Left forelimb (tissue), 1 donor: ENCODE results near the gene NEK4.

Experiments
- DNase-seq: peaks from one replicate; pipeline ENCODE4 v3.0.0-alpha.2; 2018; ENCODE audit warnings: low spot score

NEK4 gene

DNA sequence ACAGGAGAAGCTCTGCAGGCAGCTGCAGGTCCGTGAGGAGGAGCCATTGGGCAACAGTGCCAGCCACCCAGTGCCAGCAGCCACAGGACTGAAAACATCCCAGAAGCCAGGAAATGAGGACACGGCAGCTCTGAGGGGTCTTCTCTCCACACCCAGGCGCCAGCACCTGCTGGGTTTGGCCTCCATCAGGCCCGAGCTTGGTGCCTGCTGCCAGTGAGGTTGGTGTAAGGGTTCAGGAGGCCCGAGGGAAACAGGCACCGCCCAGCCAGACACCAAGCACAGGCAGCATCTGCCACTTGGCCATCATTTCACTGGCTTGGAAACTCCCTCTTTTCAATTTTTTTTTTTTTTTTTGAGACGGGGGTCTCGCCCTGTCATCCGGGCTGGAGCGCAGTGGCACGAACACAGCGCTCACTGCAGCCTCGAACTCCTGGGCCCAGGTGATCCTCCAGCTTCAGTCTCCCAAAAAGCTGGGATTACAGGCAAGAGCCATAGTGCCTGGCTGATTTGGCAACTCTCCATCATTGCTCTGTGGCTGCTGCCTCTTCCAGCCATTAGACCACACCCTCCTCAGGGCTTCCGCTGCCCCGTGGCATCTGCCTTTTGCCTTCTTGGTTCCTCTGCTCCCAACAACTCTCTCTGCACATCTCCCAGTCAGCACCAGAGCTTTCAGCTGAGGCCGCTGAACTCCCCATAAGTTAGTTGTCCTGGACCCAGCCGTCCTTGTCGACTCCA lies 22.4 kb upstream of the NEK4 start:
- DNase-seq, result no peak

DNA sequence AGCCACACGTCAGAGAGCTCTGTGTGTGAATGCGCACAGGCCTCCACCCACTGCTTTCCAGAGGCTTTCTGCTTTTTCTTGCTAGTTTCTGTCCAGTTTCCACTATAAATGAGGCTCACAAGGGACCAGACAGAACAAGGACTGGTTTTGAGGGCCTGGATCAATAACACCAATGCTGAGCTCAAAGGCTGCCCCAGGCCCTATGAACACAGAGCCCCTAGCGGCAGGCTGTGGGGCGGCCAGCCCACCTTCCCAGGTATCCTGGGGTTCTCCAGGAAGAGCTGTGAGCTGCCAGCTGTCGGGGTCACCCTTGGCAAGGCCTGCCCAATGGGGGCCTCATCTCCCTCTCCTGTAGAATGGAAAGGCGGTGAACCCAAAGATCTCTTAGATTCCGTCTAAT lies 21.7 kb upstream of the NEK4 start:
- DNase-seq, result no peak

DNA sequence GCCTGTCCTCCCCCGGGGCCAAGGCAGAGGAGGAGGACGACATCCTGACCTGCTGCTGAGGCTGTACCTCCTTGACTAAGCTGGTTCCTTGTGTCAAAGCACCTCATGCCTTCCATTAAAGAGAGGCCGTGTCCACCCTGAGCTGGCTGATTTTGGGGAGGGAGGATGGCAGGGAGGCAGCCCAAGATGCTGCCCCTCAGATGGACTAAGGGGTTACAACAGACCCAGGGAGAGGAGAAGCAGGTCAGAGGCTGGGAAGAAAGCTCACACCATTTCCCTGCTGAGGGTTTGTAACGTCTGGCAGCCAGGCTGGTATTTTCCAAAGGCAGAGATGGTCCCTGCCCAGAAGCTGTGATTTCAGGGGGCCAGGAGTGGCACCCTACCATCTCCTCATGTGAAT lies 21.2 kb upstream of the NEK4 start:
- no peak for DNase-seq

DNA sequence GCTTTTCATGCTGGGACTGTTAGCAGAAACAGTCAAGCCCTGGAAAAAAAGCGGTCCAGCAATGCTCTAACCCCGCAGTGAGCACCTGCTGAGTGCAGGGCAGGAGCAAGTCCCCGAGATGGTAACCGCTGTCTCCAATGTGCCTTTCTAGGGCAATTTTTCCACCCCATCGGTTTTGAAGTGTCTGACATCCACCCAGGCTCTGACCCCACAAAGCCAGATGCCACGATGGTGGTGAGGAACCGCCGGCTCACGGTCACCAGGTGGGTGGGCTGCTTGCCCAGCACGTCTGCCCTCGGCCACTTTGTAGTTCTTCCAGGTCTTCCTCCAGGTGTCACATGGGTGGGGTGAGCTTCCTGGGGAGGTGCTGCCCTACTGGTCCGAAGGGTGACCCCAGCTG lies 20.6 kb upstream of the NEK4 start:
- DNase-seq, result no peak

DNA sequence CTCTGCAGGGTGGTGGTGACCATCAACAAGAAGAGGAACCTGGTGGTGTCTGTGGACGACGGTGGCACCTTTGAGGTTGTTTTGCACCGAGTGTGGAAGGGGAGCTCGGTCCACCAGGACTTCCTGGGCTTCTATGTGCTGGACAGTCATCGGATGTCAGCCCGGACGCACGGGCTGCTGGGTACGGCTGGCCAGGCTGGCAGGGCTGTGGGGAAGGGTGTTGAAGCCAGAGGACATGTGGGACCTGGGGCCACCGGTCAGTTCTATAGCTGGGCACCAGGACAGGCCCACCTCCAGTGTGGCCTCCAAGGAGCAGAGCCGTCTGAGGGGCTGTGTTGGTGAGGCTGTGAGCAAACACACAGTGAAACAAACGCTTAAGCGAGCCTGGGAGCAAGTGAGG lies 20.0 kb upstream of the NEK4 start:
- no peak for DNase-seq

DNA sequence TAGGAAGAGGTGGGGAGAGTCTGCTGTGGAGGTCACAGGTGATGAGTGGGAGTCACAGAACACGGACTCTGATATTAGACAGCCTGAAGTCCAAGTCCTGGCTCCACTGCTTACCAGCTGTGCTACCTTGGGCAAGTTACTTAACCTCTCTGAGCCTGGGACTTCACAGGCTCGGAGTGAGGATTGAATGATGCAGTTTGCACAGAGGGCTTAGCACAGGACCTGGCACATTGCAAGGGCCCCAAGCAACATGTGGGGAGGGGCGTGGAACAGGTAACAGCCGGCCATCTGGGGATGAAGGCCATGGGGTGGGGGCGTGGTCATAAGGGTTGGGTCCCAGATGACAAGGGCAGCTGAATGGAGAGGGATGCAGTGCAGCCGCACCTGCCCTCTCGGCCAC lies 19.6 kb upstream of the NEK4 start:
- no peak for DNase-seq

DNA sequence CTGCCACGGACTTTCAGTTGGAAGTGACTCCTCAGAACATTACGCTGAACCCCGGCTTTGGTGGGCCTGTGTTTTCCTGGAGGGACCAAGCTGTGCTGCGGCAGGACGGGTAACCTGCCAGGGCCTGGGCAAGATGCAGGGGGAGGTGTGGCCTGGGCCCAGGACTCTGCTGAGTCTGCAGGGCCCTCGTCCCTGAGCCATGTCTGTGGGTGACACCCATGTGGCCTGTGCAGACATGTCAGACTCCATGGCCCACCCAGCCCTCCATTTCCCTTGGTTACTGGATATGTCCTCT lies 19.0 kb upstream of the NEK4 start:
- no peak for DNase-seq

DNA sequence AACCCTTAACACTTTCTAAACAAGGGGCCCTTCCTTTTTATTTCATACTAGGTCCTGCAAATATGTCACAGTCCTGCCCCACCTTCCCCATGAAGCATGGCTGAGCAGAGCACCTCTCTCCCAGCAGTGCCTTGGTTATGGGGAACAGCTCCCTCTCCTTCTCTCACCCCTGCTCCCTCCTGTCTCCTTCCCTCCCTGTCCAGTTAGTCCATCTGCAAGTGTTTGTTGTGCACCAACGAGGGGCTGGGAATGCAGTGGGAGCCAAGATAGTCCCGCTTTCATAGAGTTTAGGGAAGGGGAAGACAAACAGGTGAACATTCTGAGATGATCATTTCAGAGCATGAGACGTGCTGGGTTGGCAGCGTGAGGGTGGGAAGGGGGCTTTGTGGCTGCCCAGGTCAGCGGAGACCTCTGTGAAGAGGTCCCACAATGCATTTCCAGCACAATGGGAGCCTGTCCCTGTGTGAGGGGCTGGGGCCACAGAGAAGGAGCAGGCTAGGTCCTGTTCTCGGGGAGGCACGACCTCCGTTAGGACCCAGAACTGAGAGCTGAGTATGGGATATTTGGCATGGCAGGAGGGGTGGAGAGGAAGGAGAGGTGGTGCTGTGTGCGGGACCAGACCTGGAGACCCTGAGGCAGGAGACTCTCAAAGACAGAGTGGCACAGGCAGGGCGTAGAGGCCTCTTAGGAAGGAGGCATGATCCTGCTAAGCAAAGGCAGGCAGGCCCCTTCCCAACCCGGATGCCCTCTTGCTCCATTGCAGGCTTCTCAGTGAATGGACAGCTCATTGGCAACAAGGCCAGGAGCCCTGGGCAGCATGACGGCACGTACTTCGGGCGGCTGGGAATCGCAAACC lies 18.4 kb upstream of the NEK4 start:
- DNase-seq, result no peak

DNA sequence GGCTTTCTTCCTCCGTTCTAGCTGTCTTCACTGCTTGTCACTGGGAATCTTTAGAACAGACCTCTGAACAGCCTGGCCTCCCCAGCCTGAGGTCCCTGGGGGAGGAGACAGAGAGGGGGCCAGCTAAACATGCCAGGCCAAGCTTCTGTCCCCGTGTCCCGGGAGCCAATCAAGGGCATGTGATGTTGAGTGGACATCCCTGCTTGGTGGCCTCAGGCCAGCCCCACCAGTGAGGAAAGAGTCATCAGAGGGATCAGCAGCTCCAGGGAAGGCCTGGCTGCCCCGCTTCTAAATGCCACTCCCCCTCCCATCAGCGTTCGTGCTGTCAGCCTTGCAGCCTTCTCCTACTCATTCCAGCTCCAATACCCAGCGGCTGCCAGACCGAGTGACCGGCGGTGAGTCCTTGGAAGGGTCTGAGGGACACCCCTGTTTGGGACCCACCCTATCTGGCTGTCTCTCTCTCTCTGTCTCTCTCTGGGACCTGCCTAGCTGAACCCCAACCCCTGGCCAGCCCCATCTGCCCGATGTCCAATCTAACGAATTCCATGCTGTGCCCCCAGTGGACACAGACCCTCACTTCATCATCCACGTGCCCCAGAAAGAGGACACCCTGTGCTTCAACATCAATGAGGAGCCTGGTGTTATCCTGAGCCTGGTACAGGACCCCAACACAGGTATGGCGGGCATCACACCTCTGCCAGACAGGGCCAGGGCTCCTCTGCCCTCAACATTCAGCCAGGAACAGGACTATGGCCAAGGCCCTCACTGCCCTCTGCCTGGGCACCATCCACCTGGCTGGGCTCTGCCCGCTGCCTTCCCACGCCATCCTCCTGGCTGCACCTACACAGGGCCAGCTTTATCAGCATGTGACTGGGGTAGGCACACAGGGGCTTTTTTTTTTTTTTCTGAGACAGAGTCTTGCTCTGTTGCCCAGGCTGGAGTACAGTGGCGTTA lies 17.2 kb upstream of the NEK4 start:
- DNase-seq, result no peak

DNA sequence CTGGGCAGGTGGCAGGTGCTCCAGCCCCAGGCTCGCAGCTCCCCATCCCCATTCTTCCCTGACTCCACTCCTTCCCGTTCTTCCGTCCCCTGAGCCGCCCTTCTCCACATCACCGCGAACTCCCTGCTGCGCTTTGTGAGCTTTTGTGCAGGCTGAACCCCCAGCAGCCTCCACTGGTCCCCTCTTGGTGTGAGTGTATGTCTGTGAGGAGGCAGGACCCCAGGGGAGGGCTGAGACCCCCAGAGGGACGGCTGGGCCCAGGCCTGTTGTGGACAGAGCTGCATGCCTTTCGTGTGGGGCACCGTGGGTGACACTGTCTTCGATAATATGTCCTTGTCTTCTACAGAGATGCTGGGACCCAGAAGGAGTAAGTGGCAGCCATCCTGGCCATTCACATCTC lies 16.5 kb upstream of the NEK4 start:
- DNase-seq, result no peak

DNA sequence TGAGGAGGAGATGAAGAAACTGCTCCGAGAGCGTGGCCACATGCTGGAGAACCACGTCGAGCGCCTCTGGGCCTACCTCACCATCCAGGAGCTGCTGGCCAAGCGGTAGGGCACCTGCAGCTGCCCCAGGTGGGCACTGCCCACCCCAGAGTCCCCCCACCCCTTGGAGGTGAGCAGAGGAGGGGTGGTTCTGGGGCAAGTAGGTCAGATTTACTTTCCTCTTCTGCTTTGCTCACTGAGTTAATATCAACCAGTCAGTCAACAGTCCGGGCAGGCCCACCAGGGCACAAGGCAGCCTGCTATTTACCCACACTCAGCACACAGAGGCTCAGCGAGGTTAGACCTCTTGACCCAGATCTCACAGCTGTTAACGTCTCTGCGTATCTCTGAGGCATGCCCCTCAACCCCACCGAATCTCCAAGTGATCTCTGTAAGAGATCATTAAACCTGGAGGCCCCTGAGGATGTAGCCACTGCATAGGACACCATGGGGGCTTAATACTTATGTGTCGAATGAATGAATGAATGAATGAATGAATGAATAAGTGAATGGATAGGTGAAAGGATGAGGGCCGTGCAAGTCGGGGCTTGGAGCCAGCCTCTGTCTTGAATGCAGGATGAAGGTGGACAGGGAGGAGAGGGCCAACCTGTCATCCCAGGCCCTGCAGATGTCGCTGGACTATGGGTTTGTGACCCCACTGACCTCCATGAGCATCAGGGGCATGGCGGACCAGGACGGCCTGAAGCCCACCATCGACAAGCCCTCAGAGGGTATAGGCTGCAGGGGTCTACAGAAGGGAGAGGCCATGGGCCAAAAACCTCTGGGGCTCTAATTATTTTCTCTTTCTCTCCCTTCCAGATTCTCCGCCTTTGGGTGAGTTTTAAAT lies 15.8 kb upstream of the NEK4 start:
- DNase-seq, result no peak

DNA sequence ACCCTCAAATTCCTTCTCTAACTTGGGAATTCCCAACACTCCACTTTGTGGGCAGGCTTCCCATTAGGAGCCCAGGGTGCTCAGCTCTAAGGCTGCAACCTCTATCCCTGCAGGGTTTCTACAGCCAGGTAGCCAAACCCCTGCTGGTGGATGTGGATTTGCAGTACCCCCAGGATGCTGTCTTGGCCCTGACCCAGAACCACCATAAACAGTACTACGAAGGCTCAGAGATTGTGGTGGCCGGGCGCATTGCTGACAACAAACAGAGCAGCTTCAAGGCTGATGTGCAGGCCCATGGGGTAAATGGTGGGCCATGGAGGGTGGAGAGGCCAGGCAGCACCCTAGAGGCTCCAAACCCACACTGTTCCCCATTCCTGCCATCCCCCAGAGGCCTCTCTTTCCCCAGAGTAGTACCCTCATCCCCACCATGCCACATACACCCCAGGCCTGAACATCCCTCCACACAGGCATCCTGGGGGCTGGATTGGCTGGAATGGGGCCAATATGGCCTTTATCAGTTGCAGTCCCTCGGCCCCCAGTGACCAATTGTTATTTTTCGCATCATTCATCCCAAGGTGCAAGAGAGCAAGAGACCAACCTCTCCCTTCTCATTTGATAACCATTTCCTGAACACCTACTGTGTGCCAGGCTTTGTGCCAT lies 14.3 kb upstream of the NEK4 start:
- DNase-seq, result peak; percentile 46

DNA sequence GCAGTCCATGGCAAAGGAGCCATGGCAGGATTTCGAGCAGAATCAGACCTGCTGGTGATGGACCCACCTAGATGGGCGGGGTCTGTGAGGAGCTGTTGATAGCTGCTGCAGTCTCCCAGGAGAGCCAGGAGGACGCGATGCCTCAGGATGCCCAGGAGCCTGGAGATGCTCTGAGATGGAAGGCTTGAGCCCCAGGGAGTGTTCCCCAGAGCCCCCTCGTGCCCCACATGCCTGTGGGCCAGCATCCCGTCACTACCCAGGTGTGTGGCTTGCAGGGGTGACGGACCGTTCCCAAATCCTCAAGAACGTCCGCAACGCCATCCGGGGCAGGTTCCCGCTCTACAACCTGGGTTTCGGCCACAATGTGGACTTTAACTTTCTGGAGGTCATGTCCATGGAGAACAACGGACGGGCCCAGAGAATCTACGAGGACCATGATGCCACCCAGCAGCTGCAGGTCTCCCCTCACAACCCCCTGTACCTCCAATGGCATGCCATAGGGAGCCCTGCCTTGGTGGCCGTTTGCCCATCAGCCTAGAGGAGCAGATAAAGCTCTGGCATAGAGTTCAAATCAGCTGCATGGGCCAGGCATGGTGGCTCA lies 13.4 kb upstream of the NEK4 start:
- no peak for DNase-seq

DNA sequence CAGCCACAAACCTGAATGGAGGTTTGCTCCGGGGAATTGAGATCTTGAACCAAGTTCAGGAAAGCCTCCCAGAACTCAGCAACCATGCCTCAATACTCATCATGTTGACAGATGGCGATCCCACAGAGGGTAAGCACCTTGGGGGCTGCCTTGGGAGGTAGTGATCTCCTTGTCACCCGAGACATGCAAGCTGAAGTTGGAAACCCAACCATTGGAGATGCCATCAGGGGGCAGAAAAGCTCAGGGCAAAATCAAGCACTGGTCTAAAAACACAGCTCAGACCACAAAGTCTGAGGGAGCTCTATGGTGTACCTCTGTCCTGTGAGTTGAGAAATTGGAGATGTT lies 12.4 kb upstream of the NEK4 start:
- no peak for DNase-seq

DNA sequence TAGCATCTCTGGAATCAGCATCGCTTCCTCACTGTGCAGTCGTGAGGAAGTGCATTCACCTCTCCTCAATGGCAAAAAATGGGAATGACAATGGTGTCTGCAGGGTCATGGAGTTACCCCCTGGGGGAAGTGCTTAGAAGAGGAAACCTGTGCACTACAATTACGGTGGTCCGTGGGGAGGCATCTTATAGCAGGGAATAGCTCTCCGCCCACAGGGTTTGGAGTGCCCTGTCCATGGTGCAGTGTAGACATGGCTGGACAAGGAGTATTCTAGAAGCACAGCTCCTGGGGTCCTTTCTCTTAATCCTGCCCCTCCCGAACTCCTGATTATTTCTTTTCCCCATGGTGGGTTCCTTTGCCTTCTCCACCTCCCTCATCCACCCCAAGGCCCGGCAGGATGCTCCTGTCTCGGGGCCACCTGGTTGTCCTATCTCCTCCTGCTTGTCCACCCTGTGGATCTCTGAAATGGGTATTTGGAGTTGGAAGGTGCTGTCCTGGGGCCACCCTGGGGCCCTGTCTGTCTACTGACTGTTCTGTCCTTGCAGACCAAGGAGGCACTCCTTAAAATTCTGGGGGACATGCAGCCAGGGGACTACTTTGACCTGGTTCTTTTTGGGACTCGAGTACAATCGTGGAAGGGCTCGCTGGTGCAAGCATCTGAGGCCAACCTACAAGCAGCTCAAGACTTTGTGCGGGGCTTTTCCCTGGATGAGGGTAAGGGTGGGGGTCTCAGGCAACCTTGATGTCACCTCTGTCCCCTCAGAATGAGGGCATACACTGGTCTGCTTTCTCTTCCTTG lies 11.9 kb upstream of the NEK4 start:
- no peak for DNase-seq

DNA sequence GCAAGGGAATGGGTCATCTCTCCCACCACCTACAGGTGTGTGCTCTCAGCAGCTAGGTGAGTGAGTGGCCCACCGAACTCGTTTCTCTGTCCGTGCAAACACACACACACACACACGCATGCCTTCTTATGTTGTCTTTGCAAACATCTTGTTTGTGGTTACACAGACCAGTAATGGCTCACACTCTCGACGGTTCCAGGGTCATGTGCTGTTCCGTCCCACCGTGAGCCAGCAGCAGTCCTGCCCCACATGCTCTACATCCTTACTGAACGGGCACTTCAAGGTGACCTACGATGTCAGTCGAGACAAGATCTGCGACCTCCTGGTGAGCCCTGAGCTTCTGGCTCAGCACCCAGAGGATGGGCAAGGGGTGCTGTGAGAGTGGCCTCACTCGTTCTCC lies 11.0 kb upstream of the NEK4 start:
- no peak for DNase-seq

DNA sequence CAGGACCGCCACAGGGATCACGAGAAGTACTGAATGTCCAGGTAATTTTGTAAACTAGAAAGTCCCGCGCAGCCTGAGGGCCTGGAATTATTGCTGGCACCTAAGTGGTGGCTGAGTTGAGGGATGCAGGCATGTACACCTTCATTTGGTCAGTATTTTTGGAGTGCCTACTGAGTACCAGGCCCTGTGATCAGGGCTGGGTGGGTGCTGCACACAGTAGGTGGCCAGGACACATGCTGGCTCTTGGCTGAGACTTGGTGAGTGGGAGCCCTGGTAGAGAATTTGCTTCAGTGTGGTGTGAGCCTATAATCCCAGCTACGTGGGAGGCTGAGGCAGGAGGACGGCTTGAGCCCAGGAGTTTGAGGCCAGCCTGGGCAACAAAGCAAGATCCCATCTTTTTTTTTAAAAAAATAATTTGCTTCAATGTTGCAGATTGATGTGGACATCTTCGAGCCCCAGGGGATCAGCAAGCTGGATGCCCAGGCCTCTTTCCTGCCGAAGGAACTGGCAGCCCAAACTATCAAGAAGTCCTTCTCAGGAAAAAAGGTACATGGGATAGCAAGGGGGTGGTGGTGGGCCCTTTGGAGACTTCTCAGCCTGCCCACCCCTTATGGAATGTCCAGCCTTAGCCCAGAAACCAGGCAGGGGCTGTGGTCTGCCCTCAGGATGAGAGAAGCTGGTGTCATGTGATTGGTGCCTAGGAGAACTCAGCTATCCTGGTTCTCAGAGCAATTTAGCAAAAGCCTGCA lies 9.3 kb upstream of the NEK4 start:
- no peak for DNase-seq

DNA sequence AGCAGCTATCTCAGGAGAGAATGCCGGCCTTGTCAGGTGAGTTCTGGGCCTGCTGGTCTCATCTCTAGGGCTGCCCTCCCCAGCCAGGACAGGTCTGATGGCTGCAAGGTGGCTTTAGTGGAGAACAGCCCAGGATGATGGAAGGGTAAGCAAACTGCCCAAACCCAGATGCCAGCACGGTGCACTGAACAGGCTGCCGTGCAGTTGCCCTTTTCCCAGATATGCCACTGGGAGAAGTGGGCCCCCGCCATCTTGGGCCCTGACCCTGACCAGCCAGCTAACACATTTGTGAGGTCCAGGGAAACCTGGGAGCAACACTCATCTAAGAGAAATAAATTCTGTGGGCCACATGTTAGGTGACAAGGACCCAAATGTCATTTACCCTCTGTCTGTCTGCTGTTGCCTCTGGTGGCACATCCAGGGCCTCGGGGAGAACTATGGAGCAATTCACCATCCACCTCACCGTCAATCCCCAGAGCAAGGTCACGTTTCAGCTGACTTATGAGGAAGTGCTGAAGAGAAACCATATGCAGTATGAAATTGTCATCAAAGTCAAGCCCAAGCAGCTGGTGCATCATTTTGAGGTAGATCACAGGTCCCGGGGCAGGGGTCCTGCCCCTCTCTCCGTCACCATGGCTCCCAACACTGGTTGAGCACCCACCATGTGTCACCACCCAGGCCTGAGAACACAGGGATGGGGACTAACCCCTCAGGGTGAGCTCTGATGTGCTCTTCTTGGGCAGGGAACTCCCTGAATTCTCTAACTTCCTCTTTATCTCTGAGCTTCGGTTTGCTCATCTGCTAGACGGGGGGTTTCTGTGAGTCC lies 8.5 kb upstream of the NEK4 start:
- peak; percentile 50 for DNase-seq
